ENCODE measurements around the gene STAT5B.

Gene STAT5B

DNA sequence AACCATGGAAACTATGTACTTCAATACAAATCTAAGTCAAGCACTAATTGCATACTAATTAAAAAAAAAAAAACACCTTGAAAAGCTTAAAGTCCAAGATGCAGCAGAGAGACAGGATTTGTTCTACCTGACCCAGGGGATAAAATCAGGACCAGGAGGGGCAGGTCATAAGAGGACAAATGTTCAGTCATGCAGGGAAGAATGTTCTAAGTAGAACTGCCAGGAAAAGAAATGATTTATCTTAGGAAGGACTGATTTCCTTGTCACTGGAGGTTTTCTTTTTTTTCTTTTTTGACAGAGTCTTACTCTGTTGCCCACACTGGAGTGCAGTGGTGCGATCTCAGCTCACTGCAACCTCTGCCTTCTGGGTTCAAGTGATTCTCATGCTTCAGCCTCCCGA lies 72.8 kb downstream of the STAT5B start:
- H3K4me3 ChIP-seq (ENCODE audit: control insufficient read depth, low read depth, low read length), result no peak overlapping the region
- TF ChIP-seq, protein P1, sequence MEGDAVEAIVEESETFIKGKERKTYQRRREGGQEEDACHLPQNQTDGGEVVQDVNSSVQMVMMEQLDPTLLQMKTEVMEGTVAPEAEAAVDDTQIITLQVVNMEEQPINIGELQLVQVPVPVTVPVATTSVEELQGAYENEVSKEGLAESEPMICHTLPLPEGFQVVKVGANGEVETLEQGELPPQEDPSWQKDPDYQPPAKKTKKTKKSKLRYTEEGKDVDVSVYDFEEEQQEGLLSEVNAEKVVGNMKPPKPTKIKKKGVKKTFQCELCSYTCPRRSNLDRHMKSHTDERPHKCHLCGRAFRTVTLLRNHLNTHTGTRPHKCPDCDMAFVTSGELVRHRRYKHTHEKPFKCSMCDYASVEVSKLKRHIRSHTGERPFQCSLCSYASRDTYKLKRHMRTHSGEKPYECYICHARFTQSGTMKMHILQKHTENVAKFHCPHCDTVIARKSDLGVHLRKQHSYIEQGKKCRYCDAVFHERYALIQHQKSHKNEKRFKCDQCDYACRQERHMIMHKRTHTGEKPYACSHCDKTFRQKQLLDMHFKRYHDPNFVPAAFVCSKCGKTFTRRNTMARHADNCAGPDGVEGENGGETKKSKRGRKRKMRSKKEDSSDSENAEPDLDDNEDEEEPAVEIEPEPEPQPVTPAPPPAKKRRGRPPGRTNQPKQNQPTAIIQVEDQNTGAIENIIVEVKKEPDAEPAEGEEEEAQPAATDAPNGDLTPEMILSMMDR (IDR thresholded peaks at IDR 0.05; ENCODE audit: control insufficient read depth, insufficient read depth, low read depth, low read length, missing control alignments), result no peak
- no peak for DNase-seq (ENCODE audit: low read depth)

DNA sequence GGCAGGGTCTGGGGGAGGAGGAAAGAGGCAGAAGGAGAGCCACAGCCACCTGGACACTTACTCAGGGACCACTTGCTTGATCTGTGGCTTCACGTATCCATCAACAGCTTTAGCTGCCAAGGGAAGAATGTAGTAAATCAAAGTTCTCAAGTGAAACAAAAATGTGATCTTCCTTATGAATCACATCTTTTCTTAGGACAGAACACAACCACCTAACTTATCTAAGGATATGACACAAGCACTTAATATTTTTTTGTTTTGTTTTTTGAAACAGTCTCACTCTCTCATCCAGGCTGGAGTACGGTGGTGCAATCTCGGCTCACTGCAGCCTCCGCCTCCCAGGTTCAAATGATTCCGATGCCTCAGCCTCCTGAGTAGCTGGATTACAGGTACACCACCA lies 73.5 kb downstream of the STAT5B start:
- H3K4me3 ChIP-seq (ENCODE audit: control insufficient read depth, low read depth, low read length), result no peak overlapping the region
- TF ChIP-seq, protein P1 (IDR thresholded peaks at IDR 0.05; ENCODE audit: control insufficient read depth, insufficient read depth, low read depth, low read length, missing control alignments), result no peak
- DNase-seq (ENCODE audit: low read depth), result no peak

DNA sequence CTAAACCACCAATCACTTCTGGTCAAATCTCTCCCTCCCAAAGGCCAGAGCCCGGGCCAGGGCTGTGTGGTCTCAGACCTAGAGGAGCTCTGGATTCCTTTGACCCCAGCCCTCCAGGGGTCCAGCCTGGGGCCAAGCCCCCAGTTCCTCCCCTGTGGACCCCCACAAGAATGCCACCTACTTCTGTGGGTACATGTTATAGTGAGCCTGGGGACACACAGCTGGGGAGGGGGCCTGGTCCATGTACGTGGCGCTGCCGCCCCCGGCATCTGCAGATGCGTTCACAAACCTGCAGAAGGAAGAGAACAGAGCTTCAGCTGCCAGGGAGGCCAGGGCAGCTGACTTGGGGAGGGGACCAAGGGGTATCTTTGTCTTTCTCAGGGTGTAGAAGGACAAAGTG lies 74.0 kb downstream of the STAT5B start:
- TF ChIP-seq, protein P1 (IDR thresholded peaks at IDR 0.05; ENCODE audit: control insufficient read depth, insufficient read depth, low read depth, low read length, missing control alignments), result no peak
- no peak overlapping the region for H3K4me3 ChIP-seq (ENCODE audit: control insufficient read depth, low read depth, low read length)
- no peak for DNase-seq (ENCODE audit: low read depth)

DNA sequence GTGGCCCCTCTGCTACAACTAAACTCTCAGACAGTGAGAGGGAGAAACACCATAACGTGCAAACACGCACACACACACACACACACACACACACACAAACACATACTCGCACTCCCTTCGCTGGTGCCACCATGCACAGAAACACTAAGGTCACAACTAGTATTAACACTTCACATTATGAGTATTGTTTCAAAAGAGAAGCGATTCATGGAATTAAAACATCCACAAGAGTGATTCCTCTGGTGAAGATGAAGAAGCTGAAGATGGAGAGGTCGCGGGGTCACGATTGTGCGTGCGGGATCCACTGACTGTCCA lies 74.8 kb downstream of the STAT5B start:
- no peak for DNase-seq (ENCODE audit: low read depth)
- TF ChIP-seq, protein P1 (IDR thresholded peaks at IDR 0.05; ENCODE audit: control insufficient read depth, insufficient read depth, low read depth, low read length, missing control alignments), result no peak
- no peak overlapping the region for H3K4me3 ChIP-seq (ENCODE audit: control insufficient read depth, low read depth, low read length)

DNA sequence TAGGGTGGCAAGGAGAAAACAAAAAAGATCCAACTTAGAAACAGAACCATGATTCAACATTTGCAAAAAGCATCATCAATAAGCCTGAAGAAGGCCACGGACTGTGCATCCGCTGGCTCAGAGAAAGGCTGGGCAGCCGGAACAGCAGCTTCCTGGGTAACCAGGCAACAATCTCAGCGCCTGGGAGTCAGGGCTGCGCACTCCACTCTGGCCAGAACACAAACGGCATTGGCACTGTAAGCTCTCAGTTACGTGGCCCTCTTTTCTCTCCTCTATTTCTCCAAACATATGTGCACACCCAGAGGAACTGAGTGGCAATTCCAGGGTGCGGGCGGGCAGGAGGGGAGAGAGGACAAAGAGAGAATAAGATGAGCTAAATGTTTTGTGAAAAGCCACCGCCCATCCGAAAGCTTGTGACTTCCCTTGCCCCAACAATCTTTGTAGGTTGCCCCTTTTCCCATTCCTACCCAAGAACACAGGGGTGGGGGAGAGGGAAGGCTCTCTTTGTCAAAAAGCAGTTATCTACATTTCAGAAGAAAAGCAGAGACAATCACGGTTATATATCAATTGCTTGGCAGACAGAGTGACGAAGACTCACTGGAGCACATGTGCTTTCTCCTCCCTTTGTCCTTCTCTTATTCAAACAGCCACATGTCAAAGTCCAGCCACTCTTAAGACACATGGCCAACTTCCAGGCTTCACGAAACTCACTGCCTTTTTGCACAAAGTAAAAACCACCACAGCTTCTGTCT lies 75.3 kb downstream of the STAT5B start:
- TF ChIP-seq, protein P1 (IDR thresholded peaks at IDR 0.05; ENCODE audit: control insufficient read depth, insufficient read depth, low read depth, low read length, missing control alignments), result no peak

DNA sequence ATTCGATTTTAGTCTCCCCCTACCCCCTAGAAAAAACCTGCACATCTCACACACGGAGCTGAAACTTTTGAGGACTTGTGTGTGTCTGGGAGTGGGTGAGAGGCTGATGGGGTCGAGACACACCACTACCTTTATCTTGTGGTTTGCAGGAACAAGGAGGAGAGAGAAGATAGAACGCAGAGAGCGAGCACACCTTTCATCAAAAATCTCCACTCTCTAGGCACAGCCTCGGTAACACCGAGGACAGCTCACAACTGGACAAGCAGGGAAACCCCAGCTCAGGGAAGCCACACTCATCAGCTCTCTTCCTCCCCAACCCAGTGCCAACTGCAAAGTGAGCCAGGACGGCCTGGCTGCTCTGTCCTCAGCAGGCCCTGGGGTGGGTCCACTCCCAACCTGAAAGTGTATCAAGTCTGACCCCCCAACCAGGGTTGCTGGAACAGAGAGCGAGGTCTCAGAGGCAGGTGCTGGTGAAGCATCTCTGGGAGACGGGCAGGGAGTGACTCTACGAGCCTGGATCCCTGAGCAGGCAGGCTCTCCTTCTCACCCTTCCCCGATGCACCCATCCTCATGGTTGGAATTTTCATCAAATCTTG lies 76.7 kb downstream of the STAT5B start:
- no peak overlapping the region for H3K4me3 ChIP-seq (ENCODE audit: control insufficient read depth, low read depth, low read length)
- DNase-seq (ENCODE audit: low read depth), result no peak
- TF ChIP-seq, protein P1 (IDR thresholded peaks at IDR 0.05; ENCODE audit: control insufficient read depth, insufficient read depth, low read depth, low read length, missing control alignments), result no peak

More for the DNA sequence above, 75.3 kb downstream of the STAT5B start:
- no peak overlapping the region for H3K4me3 ChIP-seq (ENCODE audit: control insufficient read depth, low read depth, low read length)
- DNase-seq (ENCODE audit: low read depth), result no peak

Data from AG09309 (cell line).